ENCODE data around the gene SYNGR2.

SYNGR2 gene

DNA sequence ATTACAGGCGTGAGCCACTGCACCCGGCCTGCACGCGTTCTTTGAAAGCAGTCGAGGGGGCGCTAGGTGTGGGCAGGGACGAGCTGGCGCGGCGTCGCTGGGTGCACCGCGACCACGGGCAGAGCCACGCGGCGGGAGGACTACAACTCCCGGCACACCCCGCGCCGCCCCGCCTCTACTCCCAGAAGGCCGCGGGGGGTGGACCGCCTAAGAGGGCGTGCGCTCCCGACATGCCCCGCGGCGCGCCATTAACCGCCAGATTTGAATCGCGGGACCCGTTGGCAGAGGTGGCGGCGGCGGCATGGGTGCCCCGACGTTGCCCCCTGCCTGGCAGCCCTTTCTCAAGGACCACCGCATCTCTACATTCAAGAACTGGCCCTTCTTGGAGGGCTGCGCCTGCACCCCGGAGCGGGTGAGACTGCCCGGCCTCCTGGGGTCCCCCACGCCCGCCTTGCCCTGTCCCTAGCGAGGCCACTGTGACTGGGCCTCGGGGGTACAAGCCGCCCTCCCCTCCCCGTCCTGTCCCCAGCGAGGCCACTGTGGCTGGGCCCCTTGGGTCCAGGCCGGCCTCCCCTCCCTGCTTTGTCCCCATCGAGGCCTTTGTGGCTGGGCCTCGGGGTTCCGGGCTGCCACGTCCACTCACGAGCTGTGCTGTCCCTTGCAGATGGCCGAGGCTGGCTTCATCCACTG, 45.8 kb downstream of the SYNGR2 start, which contains the start of gene BIRC5 (continued):
- TF ChIP-seq, protein P1, sequence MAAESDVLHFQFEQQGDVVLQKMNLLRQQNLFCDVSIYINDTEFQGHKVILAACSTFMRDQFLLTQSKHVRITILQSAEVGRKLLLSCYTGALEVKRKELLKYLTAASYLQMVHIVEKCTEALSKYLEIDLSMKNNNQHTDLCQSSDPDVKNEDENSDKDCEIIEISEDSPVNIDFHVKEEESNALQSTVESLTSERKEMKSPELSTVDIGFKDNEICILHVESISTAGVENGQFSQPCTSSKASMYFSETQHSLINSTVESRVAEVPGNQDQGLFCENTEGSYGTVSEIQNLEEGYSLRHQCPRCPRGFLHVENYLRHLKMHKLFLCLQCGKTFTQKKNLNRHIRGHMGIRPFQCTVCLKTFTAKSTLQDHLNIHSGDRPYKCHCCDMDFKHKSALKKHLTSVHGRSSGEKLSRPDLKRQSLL (tag by site-specific recombination; IDR thresholded peaks at IDR 0.05): no peak
- TF ChIP-seq ZNF76 (tag by site-specific recombination; IDR thresholded peaks at IDR 0.05; ENCODE audit: borderline replicate concordance, low read depth) (peak; percentile 100), ZNF239 (tag by site-specific recombination; IDR thresholded peaks at IDR 0.05) (no peak), ZNF596 (tag by site-specific recombination; IDR thresholded peaks at IDR 0.05) (no peak), WT1 (tag by site-specific recombination; IDR thresholded peaks at IDR 0.05) (peak; percentile 49; the same call in 1 of the 2 replicates), FEZF1 (tag by site-specific recombination; IDR thresholded peaks at IDR 0.05) (0 out of 2 replicates have a peak, but pooled peaks have one; percentile 15), TRIM28 (IDR thresholded peaks at IDR 0.05; ENCODE audit: borderline replicate concordance, low read length) (no peak), ZNF341 (tag by site-specific recombination; IDR thresholded peaks at IDR 0.05; ENCODE audit: low read depth) (no peak), ZNF670 (tag by site-specific recombination; IDR thresholded peaks at IDR 0.05; ENCODE audit: low read depth) (no peak), ZNF335 (tag by site-specific recombination; conservative IDR thresholded peaks at IDR 0.05) (peak; percentile 95), ZNF843 (tag by site-specific recombination; IDR thresholded peaks at IDR 0.05) (peak; percentile 56; the same call in 1 of the 2 replicates), ZNF416 (tag by site-specific recombination; IDR thresholded peaks at IDR 0.05) (no peak), SP7 (tag by site-specific recombination; IDR thresholded peaks at IDR 0.05) (peak; percentile 79), ZNF423 (tag by site-specific recombination; IDR thresholded peaks at IDR 0.05) (peak; percentile 53; the same call in 1 of the 2 replicates), KLF10 (tag by site-specific recombination; IDR thresholded peaks at IDR 0.05) (peak; percentile 95), YY1 (tag by site-specific recombination; IDR thresholded peaks at IDR 0.05) (peak; percentile 93), ZNF23 (tag by site-specific recombination; IDR thresholded peaks at IDR 0.05; ENCODE audit: borderline replicate concordance) (no peak), MYNN (tag by site-specific recombination; IDR thresholded peaks at IDR 0.05; ENCODE audit: borderline replicate concordance) (no peak), ZNF214 (tag by site-specific recombination; IDR thresholded peaks at IDR 0.05; ENCODE audit: borderline replicate concordance) (no peak), ZNF571 (tag by site-specific recombination; IDR thresholded peaks at IDR 0.05) (no peak), AEBP2 (tag by site-specific recombination; IDR thresholded peaks at IDR 0.05; ENCODE audit: borderline replicate concordance) (no peak), ZFHX2 (tag by site-specific recombination; conservative IDR thresholded peaks at IDR 0.05) (peak; percentile 79), ZFP69B (tag by site-specific recombination; IDR thresholded peaks at IDR 0.05) (peak; percentile 50), ZNF133 (tag by site-specific recombination; IDR thresholded peaks at IDR 0.05) (no peak), ZNF394 (tag by site-specific recombination; IDR thresholded peaks at IDR 0.05; ENCODE audit: borderline replicate concordance) (peak; percentile 45; the same call in 1 of the 2 replicates), REPIN1 (tag by site-specific recombination; IDR thresholded peaks at IDR 0.05; ENCODE audit: low read depth) (0 out of 2 replicates have a peak, but pooled peaks have one; percentile 64), KLF9 (tag by site-specific recombination; IDR thresholded peaks at IDR 0.05; ENCODE audit: low read depth) (peak; percentile 93), ZNF768 (tag by site-specific recombination; IDR thresholded peaks at IDR 0.05) (no peak), ZNF324 (tag by site-specific recombination; IDR thresholded peaks at IDR 0.05) (peak; percentile 68; the same call in 1 of the 2 replicates), TCF7L2 (IDR thresholded peaks at IDR 0.05; ENCODE audit: borderline replicate concordance, low read depth, low read length) (no peak)
- TF ChIP-seq, protein P2, sequence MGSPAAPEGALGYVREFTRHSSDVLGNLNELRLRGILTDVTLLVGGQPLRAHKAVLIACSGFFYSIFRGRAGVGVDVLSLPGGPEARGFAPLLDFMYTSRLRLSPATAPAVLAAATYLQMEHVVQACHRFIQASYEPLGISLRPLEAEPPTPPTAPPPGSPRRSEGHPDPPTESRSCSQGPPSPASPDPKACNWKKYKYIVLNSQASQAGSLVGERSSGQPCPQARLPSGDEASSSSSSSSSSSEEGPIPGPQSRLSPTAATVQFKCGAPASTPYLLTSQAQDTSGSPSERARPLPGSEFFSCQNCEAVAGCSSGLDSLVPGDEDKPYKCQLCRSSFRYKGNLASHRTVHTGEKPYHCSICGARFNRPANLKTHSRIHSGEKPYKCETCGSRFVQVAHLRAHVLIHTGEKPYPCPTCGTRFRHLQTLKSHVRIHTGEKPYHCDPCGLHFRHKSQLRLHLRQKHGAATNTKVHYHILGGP (tag by site-specific recombination; IDR thresholded peaks at IDR 0.05): peak; percentile 74
- TF ChIP-seq, protein P3, sequence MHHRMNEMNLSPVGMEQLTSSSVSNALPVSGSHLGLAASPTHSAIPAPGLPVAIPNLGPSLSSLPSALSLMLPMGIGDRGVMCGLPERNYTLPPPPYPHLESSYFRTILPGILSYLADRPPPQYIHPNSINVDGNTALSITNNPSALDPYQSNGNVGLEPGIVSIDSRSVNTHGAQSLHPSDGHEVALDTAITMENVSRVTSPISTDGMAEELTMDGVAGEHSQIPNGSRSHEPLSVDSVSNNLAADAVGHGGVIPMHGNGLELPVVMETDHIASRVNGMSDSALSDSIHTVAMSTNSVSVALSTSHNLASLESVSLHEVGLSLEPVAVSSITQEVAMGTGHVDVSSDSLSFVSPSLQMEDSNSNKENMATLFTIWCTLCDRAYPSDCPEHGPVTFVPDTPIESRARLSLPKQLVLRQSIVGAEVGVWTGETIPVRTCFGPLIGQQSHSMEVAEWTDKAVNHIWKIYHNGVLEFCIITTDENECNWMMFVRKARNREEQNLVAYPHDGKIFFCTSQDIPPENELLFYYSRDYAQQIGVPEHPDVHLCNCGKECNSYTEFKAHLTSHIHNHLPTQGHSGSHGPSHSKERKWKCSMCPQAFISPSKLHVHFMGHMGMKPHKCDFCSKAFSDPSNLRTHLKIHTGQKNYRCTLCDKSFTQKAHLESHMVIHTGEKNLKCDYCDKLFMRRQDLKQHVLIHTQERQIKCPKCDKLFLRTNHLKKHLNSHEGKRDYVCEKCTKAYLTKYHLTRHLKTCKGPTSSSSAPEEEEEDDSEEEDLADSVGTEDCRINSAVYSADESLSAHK (tag by site-specific recombination; IDR thresholded peaks at IDR 0.05): peak; percentile 67; the same call in 1 of the 2 replicates
- TF ChIP-seq, protein P4, sequence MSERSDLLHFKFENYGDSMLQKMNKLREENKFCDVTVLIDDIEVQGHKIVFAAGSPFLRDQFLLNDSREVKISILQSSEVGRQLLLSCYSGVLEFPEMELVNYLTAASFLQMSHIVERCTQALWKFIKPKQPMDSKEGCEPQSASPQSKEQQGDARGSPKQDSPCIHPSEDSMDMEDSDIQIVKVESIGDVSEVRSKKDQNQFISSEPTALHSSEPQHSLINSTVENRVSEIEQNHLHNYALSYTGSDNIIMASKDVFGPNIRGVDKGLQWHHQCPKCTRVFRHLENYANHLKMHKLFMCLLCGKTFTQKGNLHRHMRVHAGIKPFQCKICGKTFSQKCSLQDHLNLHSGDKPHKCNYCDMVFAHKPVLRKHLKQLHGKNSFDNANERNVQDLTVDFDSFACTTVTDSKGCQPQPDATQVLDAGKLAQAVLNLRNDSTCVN (tag by site-specific recombination; optimal IDR thresholded peaks at IDR 0.05): peak; percentile 69

Measured in HEK293 (cell line).